GM13976 (cell line): ENCODE data around the gene PFDN2.

Experiments used
- DNase-seq: peaks from one replicate; pipeline ENCODE4 v3.0.0; 2012; ENCODE audit warnings: low spot score
- CTCF ChIP-seq: IDR thresholded peaks from 2 replicates; pipeline ENCODE4 v1.5.1; 2012; ENCODE audit warnings: borderline replicate concordance, mild to moderate bottlenecking; ENCODE audit not compliant: insufficient read depth; ENCODE audit errors: extremely low read depth, missing control alignments, control extremely low read depth
- in situ Hi-C: fragments of 300-500 bp; cut with MboI; formaldehyde crosslinking; loops from one replicate; pipeline ENCODE4 v1.12.0; 2022; ENCODE audit warnings: low sequenced_read_pairs, mixed read lengths, inconsistent platforms; ENCODE audit not compliant: unreplicated experiment

The PFDN2 gene

GRCh38 chr1:161158316-161159010, 40.6 kb upstream of the PFDN2 start:
- DNase-seq: no peak
- no peak for TF ChIP-seq CTCF
- in situ Hi-C loops: no loop called here

GRCh38 chr1:161157867-161158266, 40.0 kb upstream of the PFDN2 start:
- TF ChIP-seq CTCF: no peak
- in situ Hi-C loops: no loop called here
- DNase-seq: no peak

- peak; percentile 90 for DNase-seq
- TF ChIP-seq CTCF: no peak
- in situ Hi-C loops: no loop called here
Observed at GRCh38 chr1:161153682-161154337, 36.0 kb upstream of the PFDN2 start, which contains the start of gene UFC1. Gene UFC1 (plus strand): TSS chr1:161153978. CDS start chr1:161153998, 20 bp downstream.

GRCh38 chr1:161153176-161153575, 35.3 kb upstream of the PFDN2 start:
- no peak for DNase-seq
- in situ Hi-C loops: no loop called here
- TF ChIP-seq CTCF: no peak

GRCh38 chr1:161145832-161146231, 28.0 kb upstream of the PFDN2 start:
- no peak for DNase-seq
- in situ Hi-C loops: no loop called here
- TF ChIP-seq CTCF: no peak

GRCh38 chr1:161140755-161141400, 23.0 kb upstream of the PFDN2 start:
- TF ChIP-seq CTCF: no peak
- no peak for DNase-seq
- in situ Hi-C loops: no loop called here
